ENCODE data around the gene ATP5PD.

ATP5PD gene

DNA sequence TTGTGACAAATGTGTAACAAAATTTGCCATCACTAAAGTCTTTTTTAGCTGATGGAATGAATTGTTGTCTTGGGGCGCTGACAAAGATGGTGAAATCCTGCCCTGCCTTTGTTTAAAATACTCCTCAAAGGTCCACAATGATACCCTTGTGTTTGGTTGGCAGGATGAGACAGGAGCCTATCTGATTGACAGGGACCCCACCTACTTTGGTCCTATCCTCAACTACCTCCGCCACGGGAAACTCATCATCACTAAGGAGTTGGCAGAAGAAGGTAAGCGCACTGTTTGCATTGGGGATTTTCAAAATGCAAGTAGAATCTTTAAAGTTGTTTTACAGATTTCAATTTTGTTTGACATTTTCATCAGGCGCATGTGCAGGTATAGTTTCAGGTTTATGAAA lies 2.3 kb upstream of the ATP5PD start:
- no peak overlapping the region for H3K4me3 ChIP-seq (ENCODE audit: low read depth, low read length)
- peaks cover 39 to 47% of the 10 kb centered on the region in 2 experiments for H3K36me3 ChIP-seq (ENCODE audit: control insufficient read depth in 2 of 2, insufficient read depth in 1 of 2, low read length in 2 of 2)
- POLR2A ChIA-PET: interaction anchor here (0.8 to 4.8 kb wide), 5 partner anchors 11 to 61 kb away, joined by 4 to 44 read pairs (median 4); partner anchors contain the start of gene MRPL58
- no peak for TF ChIP-seq ZNF473 (tag by site-specific recombination; IDR thresholded peaks at IDR 0.05)
- TF ChIP-seq ZNF140 (tag by site-specific recombination; IDR thresholded peaks at IDR 0.05): no peak
- no peak for TF ChIP-seq ZBTB21 (tag by site-specific recombination; IDR thresholded peaks at IDR 0.05)
- no peak for TF ChIP-seq ZNF549 (tag by site-specific recombination; IDR thresholded peaks at IDR 0.05)
- TF ChIP-seq, protein P1, sequence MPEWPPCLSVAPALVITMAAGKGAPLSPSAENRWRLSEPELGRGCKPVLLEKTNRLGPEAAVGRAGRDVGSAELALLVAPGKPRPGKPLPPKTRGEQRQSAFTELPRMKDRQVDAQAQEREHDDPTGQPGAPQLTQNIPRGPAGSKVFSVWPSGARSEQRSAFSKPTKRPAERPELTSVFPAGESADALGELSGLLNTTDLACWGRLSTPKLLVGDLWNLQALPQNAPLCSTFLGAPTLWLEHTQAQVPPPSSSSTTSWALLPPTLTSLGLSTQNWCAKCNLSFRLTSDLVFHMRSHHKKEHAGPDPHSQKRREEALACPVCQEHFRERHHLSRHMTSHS (tag by site-specific recombination; IDR thresholded peaks at IDR 0.05): no peak
- no peak for TF ChIP-seq ZNF248 (tag by site-specific recombination; IDR thresholded peaks at IDR 0.05)
- no peak overlapping the region for H3K27ac ChIP-seq (ENCODE audit: extremely low read depth, low read depth, low read length)
- H3K4me1 ChIP-seq (ENCODE audit: control insufficient read depth, insufficient read depth, low read length): peaks cover 6% of the 10 kb centered on the region; the same call in 1 of the 2 replicates
- no peaks in the 10 kb centered on the region for H3K9me3 ChIP-seq (ENCODE audit: control insufficient read depth, insufficient read depth, low read depth, low read length)
- CTCF ChIA-PET: interaction anchor here (0.6 to 3.4 kb wide), 10 partner anchors 8 to 1155 kb away, joined by 3 to 15 read pairs (median 5); no protein-coding TSS in a partner anchor

DNA sequence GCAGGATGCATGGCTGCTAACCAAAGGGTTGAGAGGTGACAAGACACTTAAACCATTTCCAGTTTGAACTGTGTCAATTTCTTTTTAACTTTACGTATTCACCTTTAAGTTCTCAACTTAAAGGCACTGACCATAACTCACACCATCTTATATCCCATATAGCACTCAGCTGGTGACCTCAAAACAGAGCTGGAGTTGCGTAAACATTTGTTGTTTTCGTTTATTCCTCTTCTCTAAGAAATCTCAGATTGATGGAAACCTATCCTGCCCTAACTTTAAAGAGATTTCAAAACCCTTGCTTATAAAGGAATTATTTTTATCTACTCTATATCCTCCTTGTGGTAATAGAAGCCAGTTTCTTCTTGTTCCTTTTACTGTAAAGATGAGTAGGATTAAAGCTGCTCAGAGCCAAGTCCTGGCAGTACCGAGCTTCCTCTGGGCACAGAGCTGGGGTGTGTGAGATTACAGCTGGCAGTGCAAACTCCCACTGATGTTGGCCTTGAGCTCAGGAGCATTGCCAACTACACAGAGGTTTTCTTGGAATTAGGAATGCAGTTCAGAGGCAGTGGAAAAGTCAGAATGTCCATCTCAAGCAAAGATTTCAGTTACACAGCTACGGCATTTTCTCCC lies 1.6 kb upstream of the ATP5PD start:
- Histone ChIP-seq H3K4me1 (ENCODE audit: control insufficient read depth, insufficient read depth, low read length) (peaks cover 8% of the 10 kb centered on the region; the same call in 1 of the 2 replicates), H3K36me3 (ENCODE audit: control insufficient read depth in 2 of 2, insufficient read depth in 1 of 2, low read length in 2 of 2) (peaks cover 32 to 40% of the 10 kb centered on the region in 2 experiments), H3K9me3 (ENCODE audit: control insufficient read depth, insufficient read depth, low read depth, low read length) (no peaks in the 10 kb centered on the region), H3K4me3 (ENCODE audit: low read depth, low read length) (peak overlapping the region; percentile 99), H3K27ac (ENCODE audit: extremely low read depth, low read depth, low read length) (no peak overlapping the region)
- ChIA-PET POLR2A (interaction anchor here (0.6 to 4.8 kb wide), 9 partner anchors 11 to 106 kb away, joined by 3 to 44 read pairs (median 4); partner anchors contain the start of genes JPT1 and MRPL58), CTCF (interaction anchor here (0.6 to 3.4 kb wide), 10 partner anchors 8 to 1156 kb away, joined by 3 to 15 read pairs (median 3); no protein-coding TSS in a partner anchor)
- TF ChIP-seq MEIS1 (CRISPR knock-in tag; IDR thresholded peaks at IDR 0.05; ENCODE audit: borderline replicate concordance) (no peak), ZNF23 (tag by site-specific recombination; IDR thresholded peaks at IDR 0.05; ENCODE audit: borderline replicate concordance) (no peak), ZNF112 (tag by site-specific recombination; IDR thresholded peaks at IDR 0.05) (no peak), ZEB2 (tag by site-specific recombination; IDR thresholded peaks at IDR 0.05) (no peak), ZXDB (tag by site-specific recombination; IDR thresholded peaks at IDR 0.05) (no peak), ZFP41 (tag by site-specific recombination; IDR thresholded peaks at IDR 0.05; ENCODE audit: borderline replicate concordance) (no peak), EGR2 (tag by site-specific recombination; IDR thresholded peaks at IDR 0.05; ENCODE audit: low read depth) (no peak), ZNF555 (tag by site-specific recombination; conservative IDR thresholded peaks at IDR 0.05) (no peak), FEZF1 (tag by site-specific recombination; IDR thresholded peaks at IDR 0.05) (no peak), ZNF391 (tag by site-specific recombination; IDR thresholded peaks at IDR 0.05; ENCODE audit: borderline replicate concordance, low read depth) (no peak), ZNF473 (tag by site-specific recombination; IDR thresholded peaks at IDR 0.05) (no peak), ZNF433 (tag by site-specific recombination; IDR thresholded peaks at IDR 0.05; ENCODE audit: low read depth) (no peak), ZNF549 (tag by site-specific recombination; IDR thresholded peaks at IDR 0.05) (no peak)
- TF ChIP-seq, protein P2, sequence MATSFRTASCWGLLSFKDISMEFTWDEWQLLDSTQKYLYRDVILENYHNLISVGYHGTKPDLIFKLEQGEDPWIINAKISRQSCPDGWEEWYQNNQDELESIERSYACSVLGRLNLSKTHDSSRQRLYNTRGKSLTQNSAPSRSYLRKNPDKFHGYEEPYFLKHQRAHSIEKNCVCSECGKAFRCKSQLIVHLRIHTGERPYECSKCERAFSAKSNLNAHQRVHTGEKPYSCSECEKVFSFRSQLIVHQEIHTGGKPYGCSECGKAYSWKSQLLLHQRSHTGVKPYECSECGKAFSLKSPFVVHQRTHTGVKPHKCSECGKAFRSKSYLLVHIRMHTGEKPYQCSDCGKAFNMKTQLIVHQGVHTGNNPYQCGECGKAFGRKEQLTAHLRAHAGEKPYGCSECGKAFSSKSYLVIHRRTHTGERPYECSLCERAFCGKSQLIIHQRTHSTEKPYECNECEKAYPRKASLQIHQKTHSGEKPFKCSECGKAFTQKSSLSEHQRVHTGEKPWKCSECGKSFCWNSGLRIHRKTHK (tag by site-specific recombination; IDR thresholded peaks at IDR 0.05): no peak
- TF ChIP-seq, protein P3, sequence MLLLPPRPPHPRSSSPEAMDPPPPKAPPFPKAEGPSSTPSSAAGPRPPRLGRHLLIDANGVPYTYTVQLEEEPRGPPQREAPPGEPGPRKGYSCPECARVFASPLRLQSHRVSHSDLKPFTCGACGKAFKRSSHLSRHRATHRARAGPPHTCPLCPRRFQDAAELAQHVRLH (tag by site-specific recombination; IDR thresholded peaks at IDR 0.05): no peak
